K562 (cell line): ENCODE measurements around the gene ANKRD65. TPM values are rescaled to one million over a fixed set of nuclear protein-coding genes. Genes with fewer than 3 reads are reported as not detected.
A peak's percentile ranks its signal among the peaks of the same experiment; 100 is the strongest.

Experiments used
- ATAC-seq: fragments of 200-7000 bp; cut with Tn5 transposase; 3 replicates; pipeline ENCODE4 v1.9.1; 2020; ENCODE audit warnings: moderate library complexity
- BruUV-seq: library from RNA; stranded (reverse); fragments of 400-500 nt; replicated peaks from 2 replicates; lab custom pipeline; 2021; lab: Mats Ljungman, UMichigan
- CTCF ChIA-PET: fragments of 300-600 bp; formaldehyde crosslinking; extraction: SDS; loops from one replicate; lab custom pipeline; 2021; ENCODE audit warnings: low intra/inter-chr PET ratio; lab: Yijun Ruan, JAX
- POLR2A ChIA-PET: fragments of 300-600, 350-650 bp; sonication (Branson Sonifier 250); formaldehyde crosslinking; extraction: SDS; loops from one replicate; lab custom pipeline; 2021; ENCODE audit warnings: antibody characterized with exemption, inconsistent platforms; lab: Yijun Ruan, JAX
- DNase-seq, 4 experiments: peaks; one replicate each; pipeline versions ENCODE4 v3.0.0 to v3.0.0-alpha.2; 2011 to 2018; ENCODE audit warnings: low spot score in 3 of 4, mixed read lengths in 3 of 4; ENCODE audit errors: extremely low read depth in 1 of 4
- FAIRE-seq: peaks from 2 replicates; lab custom pipeline; 2011; peaks lifted over from hg19 to GRCh38; lab: Jason Lieb, UNC
- H2AFZ ChIP-seq: 2 replicates; pipeline ENCODE4 v1.6.0; 2011; ENCODE audit warnings: low read depth, low read length, control low read depth, inconsistent platforms
- H3K27ac ChIP-seq: fragments of 200-600 bp; 3 replicates; pipeline ENCODE4 v1.8.0; 2011; ENCODE audit warnings: low read depth, mild to moderate bottlenecking, control low read depth, inconsistent platforms, low read length, moderate library complexity, mixed read lengths; ENCODE audit errors: extremely low read depth
- H3K27me3 ChIP-seq, 2 experiments: fragments of 300-600 bp in 1 of 2; 2 replicates in 1 of 2; 3 replicates in 1 of 2; pipeline versions ENCODE4 v1.6.0 to v1.8.0; 2011; ENCODE audit warnings: inconsistent platforms in 2 of 2, low read length in 2 of 2, mild to moderate bottlenecking in 1 of 2, mixed read lengths in 1 of 2, moderate library complexity in 1 of 2; ENCODE audit not compliant: control insufficient read depth in 2 of 2, insufficient read depth in 2 of 2
- H3K36me3 ChIP-seq: fragments of 300-600 bp; 3 replicates; pipeline ENCODE4 v1.8.0; 2011; ENCODE audit warnings: mild to moderate bottlenecking, low read length, inconsistent platforms; ENCODE audit not compliant: control insufficient read depth, insufficient read depth
- H3K4me1 ChIP-seq, 2 experiments: fragments of 200-600 bp in 1 of 2; replicated peaks in 1 of 2; 2 replicates in 1 of 2; 3 replicates in 1 of 2; pipeline versions ENCODE4 v1.5.1 to v1.8.0; 2011; ENCODE audit warnings: inconsistent platforms in 2 of 2, low read length in 2 of 2, mild to moderate bottlenecking in 1 of 2, mixed read lengths in 1 of 2, moderate library complexity in 1 of 2; ENCODE audit not compliant: control insufficient read depth in 2 of 2, insufficient read depth in 2 of 2
- H3K4me2 ChIP-seq: 2 replicates; pipeline ENCODE4 v1.6.1; 2011; ENCODE audit warnings: low read length, control low read depth, inconsistent platforms, mixed read lengths; ENCODE audit not compliant: insufficient read depth
- H3K4me3 ChIP-seq: fragments of 200-600 bp; sonication (generic), shearing (Covaris generic); 2 replicates; pipeline ENCODE4 v1.5.1; 2016; ENCODE audit warnings: control low read depth, inconsistent platforms
- H3K79me2 ChIP-seq: fragments of 200-600 bp; 3 replicates; pipeline ENCODE4 v1.8.0; 2011; ENCODE audit warnings: low read length, inconsistent platforms; ENCODE audit not compliant: control insufficient read depth, insufficient read depth
- H3K9ac ChIP-seq, 2 experiments: 2 replicates each; pipeline versions ENCODE4 v1.6.0 to v1.6.1; 2011; ENCODE audit warnings: low read depth in 2 of 2, low read length in 2 of 2, control low read depth in 1 of 2, inconsistent platforms in 1 of 2, mild to moderate bottlenecking in 1 of 2, mixed read lengths in 1 of 2; ENCODE audit not compliant: insufficient read depth in 1 of 2
- H3K9me1 ChIP-seq: one replicate; pipeline ENCODE4 v1.6.0; 2011; ENCODE audit warnings: inconsistent platforms, mild to moderate bottlenecking, low read length, moderate library complexity; ENCODE audit not compliant: control insufficient read depth, insufficient read depth
- H3K9me3 ChIP-seq: replicated peaks from 2 replicates; pipeline ENCODE4 v1.5.1; 2011; ENCODE audit warnings: low read depth, low read length, inconsistent platforms; ENCODE audit not compliant: control insufficient read depth, insufficient read depth
- H4K20me1 ChIP-seq: replicated peaks from 2 replicates; pipeline ENCODE4 v1.6.1; 2011; ENCODE audit warnings: low read length, inconsistent platforms, mixed read lengths; ENCODE audit not compliant: control insufficient read depth, insufficient read depth
- CBX1 ChIP-seq: sonication (generic); IDR thresholded peaks from 2 replicates; pipeline ENCODE4 v1.6.1; 2016; ENCODE audit warnings: antibody characterized with exemption, low read depth, mild to moderate bottlenecking
- ELF1 ChIP-seq: fragments of 200-800 bp; sonication (Bioruptor generic); IDR thresholded peaks from 2 replicates; pipeline ENCODE4 v1.6.1; 2016; ENCODE audit warnings: missing genetic modification characterization, missing compliant biosample characterization
- ETV5 ChIP-seq: sonication (generic); formaldehyde crosslinking; IDR thresholded peaks from 2 replicates; pipeline ENCODE4 v1.4.0; 2020; ENCODE audit warnings: low read depth, mild to moderate bottlenecking, missing genetic modification reagents
- IRF9 ChIP-seq: fragments of 450-650 bp; IDR thresholded peaks from 2 replicates; pipeline ENCODE4 v1.6.1; 2016; ENCODE audit warnings: missing biosample characterization, missing genetic modification characterization
- KDM5B ChIP-seq: fragments of 200-600 bp; sonication (generic); IDR thresholded peaks from 2 replicates; pipeline ENCODE4 v1.6.1; 2012; ENCODE audit warnings: low read depth, mild to moderate bottlenecking, moderate library complexity, low read length, control low read depth, inconsistent platforms; ENCODE audit not compliant: insufficient replicate concordance
- POLR2A ChIP-seq: fragments of 450-650 bp; conservative IDR thresholded peaks from 2 replicates; pipeline ENCODE4 v1.6.1; 2016
- POLR2AphosphoS2 ChIP-seq: IDR thresholded peaks from 2 replicates; pipeline ENCODE4 v1.6.1; 2012; ENCODE audit warnings: low read length, improper control_type of control experiment
- POLR2G ChIP-seq: fragments of 200-400 bp; formaldehyde crosslinking; IDR thresholded peaks from 2 replicates; pipeline ENCODE4 v1.6.1; 2017; ENCODE audit warnings: low read depth, mild to moderate bottlenecking, antibody characterized with exemption, low read length, moderate library complexity
- RBFOX2 ChIP-seq: fragments of 200-400 bp; formaldehyde crosslinking; IDR thresholded peaks from 2 replicates; pipeline ENCODE4 v1.6.1; 2017; ENCODE audit warnings: low read depth, mild to moderate bottlenecking, low read length, moderate library complexity
- SUPT5H ChIP-seq: fragments of 450-650 bp; IDR thresholded peaks from 2 replicates; pipeline ENCODE4 v1.6.1; 2016
- ZBED1 ChIP-seq: IDR thresholded peaks from 2 replicates; pipeline ENCODE4 v1.6.1; 2014
- WGBS: fragments of 100-300 bp; shearing (Covaris generic); methylation state at CpG from one replicate; pipeline ENCODE4 v1.1.6; 2016; ENCODE audit warnings: low coverage, mixed read lengths; ENCODE audit not compliant: insufficient coverage; ENCODE audit errors: missing lambda C conversion rate; 5-methylcytosine and 5-hydroxymethylcytosine counted together
- in situ Hi-C: fragments of 300-500 bp; cut with MboI; formaldehyde crosslinking; loops from 4 replicates; pipeline ENCODE4 v1.15.0; 2018; ENCODE audit warnings: inconsistent platforms, mixed read lengths
- intact Hi-C: fragments of 100-400 bp; cut with micrococcal nuclease; formaldehyde crosslinking; loops from 2 replicates; pipeline ENCODE4 v1.14.2; 2022
- polyA plus RNA-seq, 8 experiments: library from polyadenylated mRNA; depleted of rRNA in 4 of 8; stranded (reverse) in 5 of 8; unstranded in 3 of 8; fragments of >200 nt; fragmentation: Nextera tagmentation in 2 of 8; fragmentation: Illumina TruSeq in 1 of 8; extraction: Ambion mirVana in 2 of 8; extraction: Trizol in 1 of 8; gene quantifications; 2 replicates each; pipeline versions ENCODE4 v1.2.1 to v1.2.3, GENCODE V29; 2011 to 2014; ENCODE audit warnings: inconsistent platforms in 1 of 8, missing spikeins in 1 of 8
- total RNA-seq, 7 experiments: library from RNA; depleted of rRNA in 6 of 7; stranded (reverse); fragments of >200 nt in 6 of 7; fragmentation: Illumina TruSeq in 2 of 7; extraction: Trizol in 2 of 7; gene quantifications; 2 replicates each; pipeline versions ENCODE4 v1.2.1 to v1.2.3, GENCODE V29; 2011 to 2021; ENCODE audit warnings: low replicate concordance in 1 of 7

ANKRD65 gene
- total and polyA plus RNA-seq, 9 of the 15 experiments (the other 6 are each of a cell fraction or from before 2014, with no cell fraction given) = not detected

- peak overlapping the region in 1 of 2 experiments; percentile 99; a peak in 2 of 4 replicates for H3K9ac ChIP-seq
- CTCF ChIA-PET = interaction anchor here (1.1 kb wide), 1 partner anchor 50 kb away, joined by 3 read pairs; no protein-coding TSS in a partner anchor
- intact Hi-C loops = no loop called here
- no peak overlapping the region for H2AFZ ChIP-seq
- in situ Hi-C loops = no loop called here
- peaks cover 14% of the 10 kb centered on the region for H4K20me1 ChIP-seq
- FAIRE-seq (no peak), ATAC-seq (no peak), DNase-seq (no peak)
- TF ChIP-seq ELF1 = no peak
- TF ChIP-seq POLR2A = peak; percentile 65; the same call in 1 of the 2 replicates
- TF ChIP-seq RBFOX2 = peak; percentile 1; the same call in 1 of the 2 replicates
- 0 out of 2 replicates have a peak, but pooled peaks have one; percentile 17 for TF ChIP-seq CBX1
- 0 out of 2 replicates have a peak, but pooled peaks have one; percentile 26 for TF ChIP-seq POLR2AphosphoS2
- TF ChIP-seq ETV5 (CRISPR knock-in tag) = 0 out of 2 replicates have a peak, but pooled peaks have one; percentile 15
- peak; percentile 18 for TF ChIP-seq KDM5B
- peak; percentile 60 for TF ChIP-seq SUPT5H
- TF ChIP-seq POLR2G = 0 out of 2 replicates have a peak, but pooled peaks have one; percentile 21
- TF ChIP-seq IRF9 = no peak
- TF ChIP-seq ZBED1 = peak; percentile 16; the same call in 1 of the 2 replicates
- POLR2A ChIA-PET = interaction anchor here (0.8 to 1.7 kb wide), 4 partner anchors 9 to 42 kb away, joined by 4 to 8 read pairs (median 8); partner anchors contain the start of gene AURKAIP1
- 82% methylated on average over 5 of the region's 7 CpGs for WGBS
- H3K4me1 ChIP-seq = peaks cover 29 to 62% of the 10 kb centered on the region in 2 experiments
- no peaks in the 10 kb centered on the region for H3K9me3 ChIP-seq
- no peak overlapping the region; the same call in 2 of the 3 replicates for H3K27ac ChIP-seq
- peak overlapping the region; percentile 97; the same call in 1 of the 2 replicates for H3K4me2 ChIP-seq
- no TSS peak for BruUV-seq
- H3K79me2 ChIP-seq = peaks cover 81% of the 10 kb centered on the region
- H3K4me3 ChIP-seq = no peak overlapping the region
- peaks cover 8% of the 10 kb centered on the region for H3K9me1 ChIP-seq
- H3K36me3 ChIP-seq = peaks cover 83% of the 10 kb centered on the region
- H3K27me3 ChIP-seq = no peaks in the 10 kb centered on the region
Measured at GRCh38 chr1:1401457-1402010, 19.5 kb downstream of the ANKRD65 start.
